Activated CD4-positive, alpha-beta T cell treated with anti-CD3 and anti-CD28 coated beads, Interleukin-2, Interleukin-6, amounts not matched to agents 100 ng/mL and 50 ng/mL, durations not matched to agents 16 hours and 8 hours (primary cell): ENCODE data around the gene RIN3.

ENCODE experiments used
- DNase-seq: peaks from one replicate; pipeline ENCODE4 v3.0.0-alpha.2; 2020

Gene RIN3

GRCh38 chr14:92694807-92695206, 181.2 kb downstream of the RIN3 start:
- DNase-seq = no peak

DNA sequence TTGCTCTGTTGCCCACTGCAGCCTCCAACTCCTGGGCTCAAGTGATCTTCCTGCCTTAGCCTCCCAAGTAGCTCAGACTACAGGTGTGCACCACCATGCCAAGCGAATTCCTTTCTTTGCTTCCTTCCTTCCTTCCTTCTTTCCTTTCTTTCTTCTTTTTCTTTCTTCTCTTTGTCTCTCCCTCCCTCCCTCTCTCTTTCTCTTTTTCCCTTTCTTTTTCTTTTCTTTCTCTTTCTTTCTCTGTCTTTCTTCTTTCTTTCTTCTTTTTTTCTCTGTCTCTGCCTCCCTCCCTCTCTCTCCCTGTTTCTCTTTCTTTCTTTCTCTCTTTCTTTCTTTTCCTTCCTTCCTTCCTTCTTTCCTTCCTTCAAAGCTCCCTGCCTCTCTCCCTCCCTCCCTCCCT, 182.0 kb downstream of the RIN3 start:
- no peak for DNase-seq

DNA sequence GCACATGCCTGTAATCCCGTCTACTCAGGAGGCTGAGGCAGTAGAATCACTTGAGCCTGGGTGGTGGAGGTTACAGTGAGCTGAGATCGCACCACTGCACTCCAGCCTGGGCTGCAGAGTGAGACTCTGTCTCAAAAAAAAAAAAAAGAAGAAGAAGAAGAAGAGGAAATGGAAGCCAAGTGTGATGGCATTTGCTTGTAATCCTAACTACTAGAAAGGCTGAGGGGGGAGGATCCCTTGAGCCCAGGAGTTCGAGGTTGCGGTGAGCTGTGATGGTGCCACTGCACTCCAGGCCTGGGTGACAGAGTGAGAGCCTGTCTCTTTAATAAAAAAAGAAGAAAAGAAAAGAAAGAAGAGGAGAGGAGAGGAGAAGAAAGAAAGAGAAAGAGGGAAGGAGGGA, 182.8 kb downstream of the RIN3 start:
- DNase-seq = no peak

GRCh38 chr14:92698393-92698792, 184.8 kb downstream of the RIN3 start:
- no peak for DNase-seq

DNA sequence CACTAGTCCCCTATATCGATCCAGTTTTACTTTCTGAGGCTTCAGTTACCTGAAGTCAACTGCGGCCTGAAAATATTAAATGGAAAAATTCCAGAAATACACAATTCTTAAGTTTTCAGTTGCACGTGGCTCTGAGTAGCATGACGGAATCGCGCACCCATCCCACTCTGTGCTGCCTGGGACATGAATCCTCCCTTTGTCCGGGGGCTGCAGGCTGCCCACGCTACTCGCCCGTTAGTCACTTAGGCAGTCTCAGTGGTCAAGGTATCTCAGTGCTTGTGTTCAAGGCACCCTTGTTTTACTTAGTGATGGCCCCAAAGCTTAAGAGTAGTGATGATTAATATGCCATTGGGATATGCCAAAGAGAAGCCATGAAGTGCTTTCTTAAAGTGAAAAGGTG, 188.2 kb downstream of the RIN3 start:
- no peak for DNase-seq

- DNase-seq = no peak
These were observed 188.9 kb downstream of the RIN3 start for GRCh38 chr14:92702441-92702918.

DNA sequence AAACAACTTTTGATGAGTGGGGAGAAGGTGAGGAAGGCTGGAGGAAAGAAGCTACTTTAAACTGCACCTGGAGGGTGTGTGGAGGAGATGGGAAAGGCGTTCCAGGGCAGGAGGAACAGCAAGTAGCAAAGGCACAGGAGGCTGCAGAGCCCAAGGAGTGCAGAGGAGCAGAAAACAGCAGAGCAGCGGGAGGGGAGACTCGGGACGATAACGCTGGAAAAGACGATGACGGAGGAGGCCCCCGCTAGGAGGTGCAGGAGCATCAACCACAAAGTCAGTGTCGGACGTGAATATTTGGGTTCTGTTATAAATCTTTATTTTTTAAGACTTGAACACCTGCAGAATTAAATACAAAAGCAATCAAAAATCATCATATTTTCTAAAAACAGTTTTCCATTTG, 189.9 kb downstream of the RIN3 start:
- DNase-seq = no peak

DNA sequence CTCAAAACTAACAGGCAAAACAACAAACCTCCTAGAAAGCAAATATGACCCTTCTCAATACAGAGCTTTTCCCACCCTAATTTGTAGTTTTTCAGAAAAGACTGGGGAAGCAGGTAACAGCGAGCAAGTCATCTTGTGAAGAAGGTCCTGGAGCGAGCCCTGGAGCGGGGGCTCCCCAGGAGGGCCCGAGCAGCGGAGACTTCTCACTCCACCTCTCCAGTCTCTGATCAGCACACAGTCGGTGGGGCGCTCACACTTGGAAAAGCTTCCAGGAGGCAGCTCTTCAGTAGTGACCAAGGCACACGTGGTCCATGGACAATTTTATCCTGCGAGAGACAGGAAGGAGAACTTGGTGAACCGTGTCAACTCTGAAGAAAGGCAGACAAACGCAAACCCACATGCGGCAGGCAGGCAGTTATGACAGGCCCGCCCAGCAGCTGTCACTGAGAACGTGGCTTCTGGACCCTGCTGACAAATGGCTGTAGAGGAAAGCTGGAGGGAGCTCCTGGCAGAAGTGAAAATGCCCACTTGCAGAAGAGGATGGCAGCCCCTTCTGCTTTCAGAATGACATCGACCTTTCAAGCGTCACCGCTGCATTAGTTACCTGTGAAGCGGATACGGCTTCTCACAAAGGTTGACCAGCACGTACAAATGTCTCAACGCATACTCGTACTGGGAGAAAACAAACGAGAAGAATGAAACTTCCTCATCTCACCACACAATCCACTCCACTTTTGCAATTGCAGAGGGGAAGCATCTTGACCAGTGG, 190.6 kb downstream of the RIN3 start:
- no peak for DNase-seq

DNA sequence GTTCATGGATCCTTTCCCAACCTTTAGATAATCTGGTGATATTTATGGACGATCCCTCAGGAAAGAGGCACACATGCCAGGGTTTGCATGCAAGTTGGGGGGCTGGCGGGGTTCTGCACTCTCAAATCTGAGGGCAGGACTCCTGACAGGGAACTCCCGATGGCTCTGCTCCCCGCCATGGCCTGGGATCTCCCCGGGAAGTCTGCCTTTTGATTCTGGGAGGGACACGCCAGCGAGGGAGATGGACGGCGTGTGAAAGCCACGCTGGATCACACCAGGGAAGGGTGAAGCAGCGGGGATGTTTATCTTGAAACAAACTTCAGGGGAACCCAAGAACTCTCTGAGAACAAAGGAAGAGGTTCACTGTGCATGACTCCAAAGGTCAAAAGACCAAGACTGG, 191.2 kb downstream of the RIN3 start:
- no peak for DNase-seq

DNA sequence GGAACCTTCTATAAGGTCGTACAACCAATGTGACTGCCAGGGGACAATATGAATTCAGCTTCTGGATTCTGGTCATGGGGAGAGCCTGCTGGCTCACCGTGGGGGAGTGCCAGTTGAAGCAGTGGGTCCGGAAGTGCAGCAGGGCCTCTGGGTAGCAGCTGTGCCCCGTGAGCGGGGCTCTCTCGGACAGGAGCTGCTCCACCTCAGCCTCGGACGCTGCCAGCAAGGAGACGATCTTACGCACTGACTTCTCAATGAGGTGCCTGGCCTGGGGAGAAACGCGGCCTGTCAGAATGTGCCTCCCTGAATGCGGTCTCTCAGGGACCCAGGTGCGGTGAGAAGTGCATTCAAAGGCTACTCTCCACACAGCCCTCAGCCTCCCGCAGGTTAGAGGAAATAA, 192.8 kb downstream of the RIN3 start:
- DNase-seq = no peak

GRCh38 chr14:92709340-92710000, 195.9 kb downstream of the RIN3 start:
- no peak for DNase-seq

- DNase-seq = no peak
These were observed 196.4 kb downstream of the RIN3 start for GRCh38 chr14:92710001-92710341.

DNA sequence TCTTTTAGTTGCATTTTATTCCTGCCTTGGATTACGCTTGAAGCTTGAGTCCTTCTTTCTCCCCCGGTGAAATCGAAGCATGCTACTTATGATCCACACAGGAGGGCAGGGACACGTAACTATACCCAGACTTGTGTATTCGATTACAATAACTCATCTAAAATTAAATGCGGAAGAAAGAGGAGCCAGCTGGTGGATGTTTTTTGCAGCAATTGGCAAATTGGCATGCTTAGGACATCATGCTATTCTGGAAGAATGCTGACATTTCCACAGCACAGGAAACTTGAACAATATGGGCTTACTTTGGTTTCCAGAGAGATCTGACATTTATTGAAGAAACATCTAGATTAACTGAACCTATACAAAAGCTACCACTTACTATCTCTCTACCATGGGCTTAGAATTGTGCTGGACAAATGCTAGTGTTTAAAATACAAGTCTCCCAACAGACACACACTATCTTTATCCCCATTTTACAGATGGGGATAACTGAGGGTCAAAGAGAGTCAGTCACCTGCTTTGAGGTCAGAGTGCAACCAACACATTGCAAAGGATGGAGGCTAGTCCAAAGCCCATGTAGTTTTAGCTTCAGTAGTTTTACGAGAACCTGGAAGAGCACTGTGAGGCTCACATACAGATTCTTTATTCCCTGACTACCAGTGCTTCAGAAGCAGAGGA, 198.5 kb downstream of the RIN3 start:
- DNase-seq = no peak

DNA sequence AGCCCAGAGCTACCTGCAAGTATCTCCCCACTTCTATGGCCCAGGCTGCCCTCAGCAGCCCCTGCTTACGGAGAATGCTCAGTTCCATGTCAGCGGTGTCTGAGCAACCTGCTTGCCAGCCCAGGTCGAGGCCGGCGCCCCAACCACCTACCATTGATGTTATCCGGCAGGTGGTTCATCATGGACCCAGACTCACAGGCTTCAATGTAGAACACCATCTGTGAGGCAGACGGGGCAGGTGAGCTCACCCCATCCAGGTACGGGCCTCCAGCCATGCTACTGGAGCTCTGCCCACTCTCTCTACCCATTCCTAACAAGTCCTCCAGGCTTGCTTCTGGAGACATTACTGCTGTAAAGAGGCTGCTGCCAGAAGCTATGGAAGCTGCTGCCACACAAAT, 199.1 kb downstream of the RIN3 start:
- DNase-seq = no peak

- DNase-seq = peak; percentile 89
These were observed 201.2 kb downstream of the RIN3 start for GRCh38 chr14:92714739-92715307.

DNA sequence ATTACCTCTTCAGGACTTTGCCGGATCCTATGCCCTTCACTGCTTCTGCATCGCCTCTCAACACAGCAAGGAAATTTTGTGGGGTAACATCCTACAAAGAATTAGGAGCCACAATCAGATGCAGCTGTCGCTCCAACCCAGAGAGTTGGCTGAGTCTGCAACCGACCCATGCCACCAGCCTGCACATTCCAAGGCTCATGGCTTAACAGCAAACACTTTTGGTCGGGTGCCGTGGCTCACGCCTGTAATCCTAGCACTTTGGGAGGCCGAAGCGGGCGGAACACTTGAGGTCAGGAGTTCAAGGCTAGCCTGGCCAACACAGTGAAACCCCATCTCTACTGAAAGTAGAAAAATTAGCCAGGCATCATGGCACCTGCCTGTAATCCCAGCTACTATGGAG, 202.6 kb downstream of the RIN3 start:
- DNase-seq = no peak

GRCh38 chr14:92717571-92718042, 204.0 kb downstream of the RIN3 start:
- peak; percentile 51 for DNase-seq

DNA sequence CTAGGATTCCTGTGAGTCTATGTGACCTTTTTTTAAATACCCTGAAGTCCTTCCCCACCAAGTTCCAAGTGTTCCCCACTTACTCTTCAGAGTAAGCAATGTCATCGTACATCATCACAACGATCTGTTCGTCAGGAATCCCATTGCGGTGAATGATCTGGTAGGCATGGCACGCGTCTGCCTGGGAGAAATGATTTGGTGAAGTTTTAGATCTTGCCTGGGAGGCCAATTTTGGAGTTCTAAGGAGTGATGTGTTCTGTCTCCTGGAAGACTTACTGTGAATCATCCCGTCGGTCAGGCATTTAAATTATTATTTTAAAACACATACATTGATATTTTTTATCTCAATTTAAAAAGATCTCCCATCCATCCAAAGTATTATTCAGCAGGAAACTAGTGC, 205.1 kb downstream of the RIN3 start:
- DNase-seq = no peak

DNA sequence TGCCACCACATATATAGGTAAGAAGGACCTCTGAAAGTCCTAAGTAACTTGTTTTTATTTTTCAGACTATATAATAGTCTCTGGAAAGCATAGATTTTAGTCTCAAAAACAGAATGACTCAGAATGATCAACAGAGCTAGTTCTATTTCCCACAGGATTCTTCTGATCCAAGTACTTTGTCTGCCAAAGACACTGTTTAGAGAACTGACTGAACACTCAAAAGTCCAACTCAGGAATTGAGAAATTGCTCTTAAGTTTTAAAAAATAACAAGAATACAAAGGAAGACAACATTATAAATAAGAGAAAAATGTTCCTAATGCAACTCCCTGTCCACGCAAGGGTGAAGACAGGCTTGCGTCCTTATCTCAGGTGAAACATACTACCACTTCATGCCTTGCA, 205.8 kb downstream of the RIN3 start:
- no peak for DNase-seq

DNA sequence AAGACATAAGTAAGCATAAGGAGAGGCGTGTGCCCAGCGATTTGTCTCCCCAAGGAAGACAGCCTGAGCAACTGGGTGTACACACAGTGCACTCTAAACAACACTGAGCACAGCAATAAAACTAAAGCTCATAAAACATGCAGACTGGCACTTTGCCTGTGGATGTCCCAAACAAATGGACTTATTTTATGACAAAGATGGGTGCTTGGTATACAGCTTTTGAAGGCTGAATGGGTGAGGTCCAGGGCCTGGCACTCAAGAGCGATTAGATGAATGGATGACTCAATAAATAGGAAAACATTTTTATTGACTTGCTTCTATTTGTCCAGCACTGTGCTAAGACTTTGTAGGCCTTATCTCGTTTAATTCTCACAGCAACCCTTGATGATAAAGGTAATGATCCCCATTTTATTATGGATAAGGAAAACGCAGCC, 206.3 kb downstream of the RIN3 start:
- no peak for DNase-seq

DNA sequence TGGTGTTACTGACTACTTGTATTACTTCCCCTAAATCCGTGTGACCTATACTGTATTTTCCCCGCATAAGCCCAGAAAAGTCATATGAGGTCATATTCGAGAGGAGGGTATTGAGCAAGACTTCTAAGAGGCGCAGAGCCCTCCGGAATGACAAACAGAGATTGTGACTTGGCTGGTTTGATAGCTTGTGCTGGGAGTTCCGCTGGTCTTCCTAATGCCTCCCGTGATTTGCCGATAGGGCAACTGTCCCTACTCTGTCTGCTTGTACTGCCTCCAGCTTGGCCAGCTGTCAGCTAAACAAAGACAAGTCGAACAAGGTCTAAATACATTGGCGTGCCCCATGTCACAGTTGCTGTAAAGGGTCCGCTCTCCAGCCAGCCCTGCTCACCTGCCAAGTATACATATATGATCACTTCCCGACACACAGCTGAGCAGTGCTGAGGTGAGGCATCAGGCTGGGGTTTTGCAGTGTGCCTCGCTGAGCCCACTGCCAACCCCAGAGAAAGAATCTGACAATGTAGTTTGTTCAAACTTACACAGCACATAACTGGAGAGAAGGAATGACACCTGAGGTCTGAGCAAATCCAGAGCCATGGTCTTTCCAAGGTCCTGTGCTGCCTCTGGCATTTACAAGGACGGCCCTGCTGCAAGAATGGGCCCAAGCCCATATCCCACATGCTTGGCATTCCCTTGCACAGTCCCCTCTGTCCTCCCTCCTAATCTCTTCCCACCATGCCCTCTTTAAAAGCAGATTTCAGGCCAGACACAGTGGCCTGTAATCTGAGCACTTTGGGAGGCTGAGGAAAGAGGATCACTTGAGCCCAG, 211.1 kb downstream of the RIN3 start:
- no peak for DNase-seq

GRCh38 chr14:92726135-92726932, 212.8 kb downstream of the RIN3 start:
- DNase-seq = peak; percentile 73
